ENCODE measurements around the gene RNF151.
A peak's percentile ranks its signal among the peaks of the same experiment; 100 is the strongest.

RNF151 gene

GRCh38 chr16:1941162-1942046, 25.3 kb upstream of the RNF151 start:
- H3K27ac ChIP-seq, result no peak overlapping the region
- no peak overlapping the region for H3K4me3 ChIP-seq
- no peak for DNase-seq (ENCODE audit: low read depth, low spot score)
- no peaks in the 10 kb centered on the region for H3K9me3 ChIP-seq (ENCODE audit: low read depth, low read length)
- TF ChIP-seq POLR2AphosphoS5 (IDR thresholded peaks at IDR 0.05; ENCODE audit: borderline replicate concordance, low read depth, low read length) (no peak), FOXP2 (optimal IDR thresholded peaks at IDR 0.05; ENCODE audit: control extremely low read depth, extremely low read length, insufficient read depth) (no peak), EZH2 (IDR thresholded peaks at IDR 0.05) (no peak)
- no peaks in the 10 kb centered on the region; the same call in 1 of the 2 replicates for H3K36me3 ChIP-seq (ENCODE audit: insufficient read depth, low read length)
- H3K9ac ChIP-seq (ENCODE audit: insufficient read length), result no peak overlapping the region

GRCh38 chr16:1942047-1942809, 24.4 kb upstream of the RNF151 start:
- no peak for DNase-seq (ENCODE audit: low read depth, low spot score)
- H3K27ac ChIP-seq, result no peak overlapping the region
- TF ChIP-seq EZH2 (IDR thresholded peaks at IDR 0.05), result no peak
- no peaks in the 10 kb centered on the region; the same call in 1 of the 2 replicates for H3K36me3 ChIP-seq (ENCODE audit: insufficient read depth, low read length)
- H3K4me3 ChIP-seq, result peak overlapping the region; percentile 96
- H3K9ac ChIP-seq (ENCODE audit: insufficient read length), result peak overlapping the region; percentile 77
- H3K9me3 ChIP-seq (ENCODE audit: low read depth, low read length), result no peaks in the 10 kb centered on the region

- Histone ChIP-seq H3K9me3 (ENCODE audit: low read depth, low read length) (no peaks in the 10 kb centered on the region), H3K27ac (peak within 1 kb of the TSS; percentile 17; the same call in 1 of the 2 replicates), H3K9ac (ENCODE audit: insufficient read length) (peak within 1 kb of the TSS; percentile 77), H3K4me3 (peak within 1 kb of the TSS; percentile 96), H3K36me3 (ENCODE audit: insufficient read depth, low read length) (no peaks in the 10 kb centered on the region; the same call in 1 of the 2 replicates)
- DNase-seq (ENCODE audit: low read depth, low spot score), result peak; percentile 83
- TF ChIP-seq EZH2 (IDR thresholded peaks at IDR 0.05) (no peak), POLR2AphosphoS5 (IDR thresholded peaks at IDR 0.05; ENCODE audit: borderline replicate concordance, low read depth, low read length) (peak; percentile 68; the same call in 1 of the 2 replicates)
Observed at GRCh38 chr16:1942810-1943726, 23.6 kb upstream of the RNF151 start, which contains the start of gene MSRB1. Gene MSRB1 (minus strand): TSS chr16:1943199. CDS start chr16:1943156, 43 bp downstream.

- no peak overlapping the region for H3K27ac ChIP-seq
- no peak overlapping the region for H3K4me3 ChIP-seq
- DNase-seq (ENCODE audit: low read depth, low spot score), result no peak
- H3K36me3 ChIP-seq (ENCODE audit: insufficient read depth, low read length), result no peaks in the 10 kb centered on the region
- no peak overlapping the region for H3K9ac ChIP-seq (ENCODE audit: insufficient read length)
- TF ChIP-seq EZH2 (IDR thresholded peaks at IDR 0.05) (no peak), POLR2AphosphoS5 (IDR thresholded peaks at IDR 0.05; ENCODE audit: borderline replicate concordance, low read depth, low read length) (no peak), FOXP2 (optimal IDR thresholded peaks at IDR 0.05; ENCODE audit: control extremely low read depth, extremely low read length, insufficient read depth) (no peak)
- no peaks in the 10 kb centered on the region for H3K9me3 ChIP-seq (ENCODE audit: low read depth, low read length)
Observed at GRCh38 chr16:1944612-1945199, 21.9 kb upstream of the RNF151 start.

- Histone ChIP-seq H3K36me3 (ENCODE audit: insufficient read depth, low read length) (no peaks in the 10 kb centered on the region), H3K4me3 (no peak overlapping the region), H3K9ac (ENCODE audit: insufficient read length) (no peak overlapping the region), H3K9me3 (ENCODE audit: low read depth, low read length) (no peaks in the 10 kb centered on the region), H3K27ac (no peak overlapping the region)
- no peak for DNase-seq (ENCODE audit: low read depth, low spot score)
- TF ChIP-seq FOXP2 (optimal IDR thresholded peaks at IDR 0.05; ENCODE audit: control extremely low read depth, extremely low read length, insufficient read depth) (no peak), POLR2AphosphoS5 (IDR thresholded peaks at IDR 0.05; ENCODE audit: borderline replicate concordance, low read depth, low read length) (no peak), EZH2 (IDR thresholded peaks at IDR 0.05) (no peak)
Observed at GRCh38 chr16:1945559-1946391, 20.9 kb upstream of the RNF151 start.

GRCh38 chr16:1946495-1947368, 19.9 kb upstream of the RNF151 start:
- Histone ChIP-seq H3K36me3 (ENCODE audit: insufficient read depth, low read length) (no peaks in the 10 kb centered on the region), H3K4me3 (no peak overlapping the region), H3K27ac (no peak overlapping the region), H3K9me3 (ENCODE audit: low read depth, low read length) (no peaks in the 10 kb centered on the region), H3K9ac (ENCODE audit: insufficient read length) (no peak overlapping the region)
- no peak for TF ChIP-seq POLR2AphosphoS5 (IDR thresholded peaks at IDR 0.05; ENCODE audit: borderline replicate concordance, low read depth, low read length)
- no peak for TF ChIP-seq EZH2 (IDR thresholded peaks at IDR 0.05)
- no peak for TF ChIP-seq FOXP2 (optimal IDR thresholded peaks at IDR 0.05; ENCODE audit: control extremely low read depth, extremely low read length, insufficient read depth)
- no peak for DNase-seq (ENCODE audit: low read depth, low spot score)

Measured in SK-N-MC (cell line).